OCI-LY7 (cell line): Measurements from ENCODE around the gene SPRYD4. TPM values are rescaled to one million over a fixed set of nuclear protein-coding genes. Genes with fewer than 3 reads are reported as not detected.

Experiments
- BruUV-seq: library from RNA; stranded (reverse); fragments of 400-500 nt; replicated peaks from 2 replicates; lab custom pipeline; 2021; lab: Mats Ljungman, UMichigan
- CTCF ChIA-PET: fragments of 300-600 bp; sonication (Branson Sonifier 250); formaldehyde crosslinking; loops from one replicate; lab custom pipeline; 2022; ENCODE audit warnings: antibody characterized with exemption; ENCODE audit not compliant: unreplicated experiment; lab: Charles Lee
- POLR2A ChIA-PET: fragments of 300-600 bp; sonication (Branson Sonifier 250); formaldehyde crosslinking; loops from one replicate; lab custom pipeline; 2022; ENCODE audit warnings: antibody characterized with exemption; lab: Charles Lee
- DNase-seq: peaks from one replicate; pipeline ENCODE4 v3.0.0-alpha.2; 2015; ENCODE audit warnings: low spot score
- H2AFZ ChIP-seq: fragments of 200-600 bp; sonication (generic), shearing (Covaris generic); 2 replicates; pipeline ENCODE4 v1.6.1; 2014; ENCODE audit warnings: mild to moderate bottlenecking, antibody characterized with exemption, low read length, moderate library complexity
- H3K27ac ChIP-seq: fragments of 200-600 bp; sonication (generic); 2 replicates; pipeline ENCODE4 v1.5.1; 2014; ENCODE audit warnings: mixed run types, low read depth, mild to moderate bottlenecking, moderate library complexity, low read length, inconsistent platforms; ENCODE audit not compliant: poor library complexity, severe bottlenecking
- H3K36me3 ChIP-seq: fragments of 200-600 bp; sonication (generic); 2 replicates; pipeline ENCODE4 v1.6.1; 2014; ENCODE audit warnings: mild to moderate bottlenecking, antibody characterized with exemption, low read length, moderate library complexity, mixed read lengths; ENCODE audit not compliant: insufficient read depth
- H3K4me1 ChIP-seq: fragments of 200-600 bp; sonication (generic); 2 replicates; pipeline ENCODE4 v1.5.1; 2014; ENCODE audit warnings: mild to moderate bottlenecking, low read length; ENCODE audit not compliant: insufficient read depth, poor library complexity, severe bottlenecking
- H3K4me2 ChIP-seq: fragments of 200-600 bp; sonication (generic); 2 replicates; pipeline ENCODE4 v1.6.1; 2014; ENCODE audit warnings: mild to moderate bottlenecking, low read length
- H3K4me3 ChIP-seq: fragments of 200-600 bp; sonication (generic); 2 replicates; pipeline ENCODE4 v1.5.1; 2014; ENCODE audit warnings: mild to moderate bottlenecking, low read depth, low read length; ENCODE audit not compliant: poor library complexity, severe bottlenecking
- H3K79me2 ChIP-seq: fragments of 200-600 bp; sonication (generic); 2 replicates; pipeline ENCODE4 v1.6.1; 2016; ENCODE audit warnings: low read depth, mild to moderate bottlenecking, low read length, moderate library complexity, mixed read lengths; ENCODE audit not compliant: insufficient read depth
- H3K9me2 ChIP-seq: fragments of 200-600 bp; sonication (generic); 2 replicates; pipeline ENCODE4 v1.6.1; 2016; ENCODE audit warnings: mild to moderate bottlenecking, low read length, mixed read lengths; ENCODE audit not compliant: insufficient read depth
- H3K9me3 ChIP-seq: fragments of 200-600 bp; sonication (generic); 2 replicates; pipeline ENCODE4 v1.6.1; 2014; ENCODE audit warnings: mild to moderate bottlenecking, mixed run types, low read length, mixed read lengths
- H4K20me1 ChIP-seq: fragments of 200-600 bp; sonication (generic); 2 replicates; pipeline ENCODE4 v1.6.1; 2014; ENCODE audit warnings: mild to moderate bottlenecking, antibody characterized with exemption, low read length, moderate library complexity, mixed read lengths; ENCODE audit not compliant: insufficient read depth
- CTCF ChIP-seq: fragments of 200-600 bp; sonication (generic); conservative IDR thresholded peaks from 2 replicates; pipeline ENCODE4 v1.5.1; 2014; ENCODE audit warnings: mild to moderate bottlenecking, antibody characterized with exemption, low read length, moderate library complexity, mixed read lengths
- EZH2phosphoT487 ChIP-seq: fragments of 200-600 bp; sonication (generic); IDR thresholded peaks from 2 replicates; pipeline ENCODE4 v1.6.1; 2018; ENCODE audit warnings: low read depth, borderline replicate concordance, mild to moderate bottlenecking, mixed run types, antibody characterized with exemption, low read length, moderate library complexity, mixed read lengths
- intact Hi-C: fragments of 100-400 bp; cut with micrococcal nuclease; formaldehyde crosslinking; loops from one replicate; pipeline ENCODE4 v1.10.0; 2022; ENCODE audit not compliant: unreplicated experiment
- total RNA-seq, 2 experiments: library from RNA; depleted of rRNA in 1 of 2; stranded (reverse); fragments of >200 nt in 1 of 2; shearing (Covaris generic) in 1 of 2; gene quantifications; 2 replicates each; pipeline ENCODE4 v1.2.3, GENCODE V29; 2014 to 2022

The SPRYD4 gene
- total RNA-seq, 2 experiments from 2014 or later, result 5.9 to 7.5 TPM

GRCh38 chr12:56450241-56450640 lies 18.1 kb upstream of the SPRYD4 start:
- BruUV-seq, result no TSS peak
- Histone ChIP-seq H3K36me3 (peaks cover 20% of the 10 kb centered on the region), H3K9me2 (no peaks in the 10 kb centered on the region), H3K27ac (peak overlapping the region; percentile 90), H4K20me1 (no peaks in the 10 kb centered on the region), H3K4me3 (peak overlapping the region; percentile 88), H2AFZ (peak overlapping the region; percentile 15; the same call in 1 of the 2 replicates), H3K4me1 (peaks cover 25% of the 10 kb centered on the region), H3K4me2 (peak overlapping the region; percentile 77), H3K9me3 (no peaks in the 10 kb centered on the region), H3K79me2 (peaks cover 30% of the 10 kb centered on the region; the same call in 1 of the 2 replicates)
- ChIA-PET POLR2A (interaction anchor here (0.6 to 7.5 kb wide), 16 partner anchors 9 to 734 kb away, joined by 3 to 98 read pairs (median 4); partner anchors contain the start of genes PAN2 and STAT2), CTCF (interaction anchor here (1.2 to 1.4 kb wide), 2 partner anchors 9 to 14 kb away, joined by 3 to 10 read pairs; no protein-coding TSS in a partner anchor)
- no peak for DNase-seq
- TF ChIP-seq EZH2phosphoT487, result no peak
- no peak for TF ChIP-seq CTCF
- intact Hi-C loops, result no loop called here

- intact Hi-C loops, result no loop called here
- Histone ChIP-seq H3K36me3 (peaks cover 13% of the 10 kb centered on the region), H3K9me3 (no peaks in the 10 kb centered on the region), H3K4me2 (no peak overlapping the region), H3K79me2 (peaks cover 24% of the 10 kb centered on the region; the same call in 1 of the 2 replicates), H4K20me1 (no peaks in the 10 kb centered on the region), H2AFZ (no peak overlapping the region), H3K4me3 (no peak overlapping the region), H3K4me1 (peaks cover 25% of the 10 kb centered on the region), H3K9me2 (no peaks in the 10 kb centered on the region), H3K27ac (no peak overlapping the region)
- TF ChIP-seq EZH2phosphoT487 (no peak), CTCF (no peak)
- no peak for DNase-seq
- no TSS peak for BruUV-seq
- ChIA-PET POLR2A (interaction anchor here (0.6 to 7.5 kb wide), 9 partner anchors 10 to 172 kb away, joined by 3 to 98 read pairs (median 3); no protein-coding TSS in a partner anchor), CTCF (no interaction called here)
Measured at GRCh38 chr12:56451147-56451546, 17.2 kb upstream of the SPRYD4 start.

- H3K4me1 ChIP-seq, result peaks cover 24% of the 10 kb centered on the region
- intact Hi-C loops, result no loop called here
- no peak within 1 kb of the TSS for H2AFZ ChIP-seq
- no peaks in the 10 kb centered on the region for H3K9me3 ChIP-seq
- no peaks in the 10 kb centered on the region for H3K36me3 ChIP-seq
- BruUV-seq, result no TSS peak
- no peak within 1 kb of the TSS for H3K27ac ChIP-seq
- no peaks in the 10 kb centered on the region for H4K20me1 ChIP-seq
- no peaks in the 10 kb centered on the region for H3K9me2 ChIP-seq
- no peak within 1 kb of the TSS for H3K4me3 ChIP-seq
- POLR2A ChIA-PET, result interaction anchor here (0.6 to 0.8 kb wide), 2 partner anchors 25 to 487 kb away, joined by 3 to 4 read pairs; no protein-coding TSS in a partner anchor
- DNase-seq, result no peak
- no peaks in the 10 kb centered on the region for H3K79me2 ChIP-seq
- no peak within 1 kb of the TSS for H3K4me2 ChIP-seq
- TF ChIP-seq CTCF (no peak), EZH2phosphoT487 (no peak)
- CTCF ChIA-PET, result no interaction called here
Measured at GRCh38 chr12:56454557-56454956, 13.8 kb upstream of the SPRYD4 start, which contains the start of gene MIP. Gene MIP (minus strand): TSS chr12:56454657. CDS start chr12:56454613, 44 bp downstream.
